Measurements from ENCODE around the gene MSH5. TPM values are rescaled to one million over a fixed set of nuclear protein-coding genes. Genes with fewer than 3 reads are reported as not detected.

Gene MSH5
- polyA plus RNA-seq, 1 donor (not counting 4 experiments of a cell fraction or from before 2014, with no cell fraction given) = 14.8 TPM

GRCh38 chr6:31765910-31766794 lies 26.3 kb downstream of the MSH5 start:
- peaks cover 3 to 5% of the 10 kb centered on the region in 2 experiments for H3K36me3 ChIP-seq (ENCODE audit: control insufficient read depth in 2 of 2, extremely low read depth in 1 of 2, insufficient read depth in 2 of 2, low read length in 2 of 2)
- no peak for DNase-seq (ENCODE audit: low read depth, low spot score)
- no peak overlapping the region for H2AFZ ChIP-seq (ENCODE audit: control insufficient read depth, low read length)
- no peaks in the 10 kb centered on the region for H4K20me1 ChIP-seq (ENCODE audit: control insufficient read depth, extremely low read depth, insufficient read depth, low read length)
- no peak for TF ChIP-seq CTCF (optimal IDR thresholded peaks at IDR 0.05 in 1 of 3, IDR thresholded peaks at IDR 0.05 in 1 of 3, conservative IDR thresholded peaks at IDR 0.05 in 1 of 3; ENCODE audit: extremely low read depth in 1 of 3, insufficient read depth in 2 of 3, low read length in 3 of 3)
- TF ChIP-seq EZH2 (IDR thresholded peaks at IDR 0.05; ENCODE audit: low read length) = no peak
- no peak for FAIRE-seq
- H3K27ac ChIP-seq (ENCODE audit: control insufficient read depth, insufficient read depth, low read length) = no peak overlapping the region
- H3K4me1 ChIP-seq (ENCODE audit: control insufficient read depth, extremely low read depth, insufficient read depth, low read length) = peaks cover 7% of the 10 kb centered on the region
- peaks cover 2% of the 10 kb centered on the region for H3K9me1 ChIP-seq (ENCODE audit: control insufficient read depth, extremely low read depth, insufficient read depth, low read length)
- no peaks in the 10 kb centered on the region for H3K79me2 ChIP-seq (ENCODE audit: control insufficient read depth, insufficient read depth, low read length)
- no peaks in the 10 kb centered on the region for H3K27me3 ChIP-seq (ENCODE audit: control insufficient read depth, extremely low read depth, insufficient read depth, low read length)
- no peak overlapping the region for H3K9ac ChIP-seq (ENCODE audit: control insufficient read depth, extremely low read depth, insufficient read depth, low read length)
- no peaks in the 10 kb centered on the region for H3K9me3 ChIP-seq (ENCODE audit: control insufficient read depth, low read depth, low read length)
- H3K4me3 ChIP-seq (ENCODE audit: control insufficient read depth in 2 of 3, extremely low read depth in 1 of 3, insufficient read depth in 2 of 3, low read depth in 1 of 3, low read length in 3 of 3) = no peak overlapping the region
- dilution Hi-C loops (cut with MboI; ENCODE audit: extremely low pct_ligation_motif_present, low sequenced_read_pairs) = no loop called here
- no peak overlapping the region for H3K4me2 ChIP-seq (ENCODE audit: control insufficient read depth, extremely low read depth, insufficient read depth, low read depth, low read length)

GRCh38 chr6:31767096-31767645 lies 27.4 kb downstream of the MSH5 start:
- H2AFZ ChIP-seq (ENCODE audit: control insufficient read depth, low read length) = no peak overlapping the region
- no peak for DNase-seq (ENCODE audit: low read depth, low spot score)

More at GRCh38 chr6:31767096-31767645, 27.4 kb downstream of the MSH5 start:
- TF ChIP-seq CTCF (optimal IDR thresholded peaks at IDR 0.05 in 1 of 3, IDR thresholded peaks at IDR 0.05 in 1 of 3, conservative IDR thresholded peaks at IDR 0.05 in 1 of 3; ENCODE audit: extremely low read depth in 1 of 3, insufficient read depth in 2 of 3, low read length in 3 of 3) (no peak), EZH2 (IDR thresholded peaks at IDR 0.05; ENCODE audit: low read length) (no peak)
- H3K9ac ChIP-seq (ENCODE audit: control insufficient read depth, extremely low read depth, insufficient read depth, low read length) = no peak overlapping the region
- no peak for FAIRE-seq
- no peak overlapping the region for H3K4me3 ChIP-seq (ENCODE audit: control insufficient read depth in 2 of 3, extremely low read depth in 1 of 3, insufficient read depth in 2 of 3, low read depth in 1 of 3, low read length in 3 of 3)
- no peaks in the 10 kb centered on the region for H3K9me3 ChIP-seq (ENCODE audit: control insufficient read depth, low read depth, low read length)
- H3K4me2 ChIP-seq (ENCODE audit: control insufficient read depth, extremely low read depth, insufficient read depth, low read depth, low read length) = no peak overlapping the region
- no peak overlapping the region for H3K27ac ChIP-seq (ENCODE audit: control insufficient read depth, insufficient read depth, low read length)
- peaks cover 2% of the 10 kb centered on the region for H3K9me1 ChIP-seq (ENCODE audit: control insufficient read depth, extremely low read depth, insufficient read depth, low read length)
- H3K79me2 ChIP-seq (ENCODE audit: control insufficient read depth, insufficient read depth, low read length) = no peaks in the 10 kb centered on the region
- dilution Hi-C loops (cut with MboI; ENCODE audit: extremely low pct_ligation_motif_present, low sequenced_read_pairs) = no loop called here
- H3K36me3 ChIP-seq (ENCODE audit: control insufficient read depth in 2 of 2, extremely low read depth in 1 of 2, insufficient read depth in 2 of 2, low read length in 2 of 2) = no peaks in the 10 kb centered on the region
- H3K4me1 ChIP-seq (ENCODE audit: control insufficient read depth, extremely low read depth, insufficient read depth, low read length) = peaks cover 8% of the 10 kb centered on the region
- H3K27me3 ChIP-seq (ENCODE audit: control insufficient read depth, extremely low read depth, insufficient read depth, low read length) = no peaks in the 10 kb centered on the region
- H4K20me1 ChIP-seq (ENCODE audit: control insufficient read depth, extremely low read depth, insufficient read depth, low read length) = no peaks in the 10 kb centered on the region

All from keratinocyte (primary cell).